HG03342 (cell line): Measurements from ENCODE around the gene EEF1A1.
"Not testable (repeated sequence)": the region's sequence is repeated elsewhere in the genome, so short reads cannot be mapped to it uniquely, and the experiment has no call there.

Experiments
- ATAC-seq: cut with Tn5 transposase; IDR thresholded peaks from one replicate; pipeline ENCODE4 v1.9.1; 2021; ENCODE audit warnings: mild to moderate bottlenecking, moderate library complexity; ENCODE audit not compliant: unreplicated experiment

The EEF1A1 gene

DNA sequence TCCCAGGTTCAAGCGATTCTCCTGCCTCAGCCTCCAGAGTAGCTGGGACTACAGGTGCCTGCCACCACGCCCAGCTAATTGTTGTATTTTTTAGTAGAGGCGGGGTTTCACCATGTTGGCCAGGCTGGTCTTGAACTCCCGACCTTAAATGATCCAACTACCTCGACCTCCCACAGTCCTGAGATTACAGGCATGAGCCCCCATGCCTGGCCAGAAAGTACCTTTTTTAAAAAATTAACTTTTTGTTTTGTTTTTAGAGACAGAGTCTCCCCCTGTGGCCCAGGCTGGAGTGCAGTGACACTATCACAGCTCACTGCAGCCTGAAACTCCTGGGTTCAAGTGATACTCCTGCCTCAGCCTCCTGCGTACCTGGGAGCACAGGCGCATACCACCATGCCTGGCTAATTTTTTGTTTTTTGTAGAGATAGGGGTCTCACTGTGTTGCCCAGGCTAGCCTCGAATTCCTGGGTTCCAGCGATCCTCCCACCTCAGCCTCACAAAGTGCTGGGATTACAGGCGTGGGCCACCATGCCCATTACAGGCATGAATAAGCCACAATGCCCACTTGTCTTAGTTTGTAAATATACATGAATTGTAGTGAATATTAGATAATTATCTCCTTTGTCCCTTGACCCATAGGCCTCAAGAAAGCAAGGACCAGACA is 17.4 kb upstream of the EEF1A1 start:
- no peak for ATAC-seq

DNA sequence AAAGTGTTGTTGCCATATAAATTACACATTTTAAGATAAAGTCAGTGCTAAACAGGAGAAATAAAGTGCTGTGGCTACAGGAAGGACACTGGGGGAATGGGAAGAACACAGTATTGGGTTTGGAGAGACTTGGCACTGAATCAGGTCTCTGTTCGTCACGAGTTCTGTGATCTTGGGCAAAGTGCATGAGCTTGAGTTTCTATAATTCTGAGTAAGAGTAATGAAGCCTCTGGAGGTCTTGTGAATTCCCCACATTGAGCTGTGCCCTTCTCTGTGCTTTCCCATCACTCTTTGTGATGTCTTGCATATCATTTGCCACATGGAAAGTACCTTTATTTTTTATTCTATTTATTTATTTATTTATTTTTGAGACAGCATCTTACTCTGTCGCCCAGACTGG is 16.8 kb upstream of the EEF1A1 start:
- ATAC-seq: no peak

DNA sequence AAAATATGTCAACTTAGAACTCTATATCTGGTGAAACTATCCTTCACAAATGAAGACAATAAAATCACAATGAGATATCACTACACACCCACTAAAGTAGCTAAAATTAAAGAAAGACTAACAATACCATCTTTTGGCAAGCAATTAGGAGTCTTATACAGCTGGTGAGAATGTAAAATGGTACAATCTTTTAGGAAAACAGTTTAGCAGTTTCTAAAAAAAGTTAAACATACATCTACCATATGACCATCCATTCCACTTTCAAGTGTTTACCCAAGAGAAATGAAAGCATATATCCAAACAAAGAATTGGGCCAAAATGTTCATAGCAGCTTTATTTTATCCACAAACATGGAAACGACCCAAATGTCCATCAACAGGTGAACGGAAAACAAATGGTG is 13.8 kb upstream of the EEF1A1 start:
- no peak for ATAC-seq

DNA sequence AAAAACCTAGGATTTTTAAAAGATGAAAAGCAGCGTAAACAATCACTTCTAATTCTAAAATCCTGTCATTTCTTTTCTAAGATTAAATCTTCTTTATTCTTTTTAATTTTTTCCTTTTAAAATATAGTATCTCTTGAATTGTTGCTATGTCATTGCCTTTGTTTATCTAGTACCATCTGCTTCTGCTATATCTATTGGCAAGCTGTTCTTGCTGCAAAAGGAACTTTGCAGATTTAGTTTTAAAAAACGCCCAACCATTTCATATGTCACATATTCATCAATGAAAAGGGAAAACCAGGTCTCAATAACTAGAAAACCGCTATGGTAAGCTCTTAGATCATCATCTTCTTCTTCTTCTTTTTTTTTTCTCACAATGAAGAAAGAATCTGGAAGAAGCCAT is 11.5 kb upstream of the EEF1A1 start:
- ATAC-seq: no peak

DNA sequence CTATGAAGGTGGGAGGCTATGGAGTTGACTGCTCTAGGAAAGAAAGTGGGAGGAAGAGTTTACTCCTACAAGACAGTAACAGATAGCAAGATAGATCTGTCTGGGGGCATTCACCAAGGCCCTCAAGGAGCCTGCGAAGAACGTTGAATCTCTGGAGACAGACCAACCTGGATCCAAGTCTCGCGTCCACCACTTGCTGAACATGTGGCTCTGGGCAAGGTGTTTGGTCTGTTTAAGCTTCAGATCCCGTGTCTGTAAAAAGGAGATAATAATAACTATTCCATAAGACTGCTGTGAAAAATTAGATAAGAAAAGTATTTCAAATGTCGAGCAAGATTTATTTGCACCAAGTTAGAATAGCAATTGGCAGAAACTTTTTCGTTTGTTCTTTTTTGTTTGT is 8.1 kb upstream of the EEF1A1 start:
- ATAC-seq: no peak

DNA sequence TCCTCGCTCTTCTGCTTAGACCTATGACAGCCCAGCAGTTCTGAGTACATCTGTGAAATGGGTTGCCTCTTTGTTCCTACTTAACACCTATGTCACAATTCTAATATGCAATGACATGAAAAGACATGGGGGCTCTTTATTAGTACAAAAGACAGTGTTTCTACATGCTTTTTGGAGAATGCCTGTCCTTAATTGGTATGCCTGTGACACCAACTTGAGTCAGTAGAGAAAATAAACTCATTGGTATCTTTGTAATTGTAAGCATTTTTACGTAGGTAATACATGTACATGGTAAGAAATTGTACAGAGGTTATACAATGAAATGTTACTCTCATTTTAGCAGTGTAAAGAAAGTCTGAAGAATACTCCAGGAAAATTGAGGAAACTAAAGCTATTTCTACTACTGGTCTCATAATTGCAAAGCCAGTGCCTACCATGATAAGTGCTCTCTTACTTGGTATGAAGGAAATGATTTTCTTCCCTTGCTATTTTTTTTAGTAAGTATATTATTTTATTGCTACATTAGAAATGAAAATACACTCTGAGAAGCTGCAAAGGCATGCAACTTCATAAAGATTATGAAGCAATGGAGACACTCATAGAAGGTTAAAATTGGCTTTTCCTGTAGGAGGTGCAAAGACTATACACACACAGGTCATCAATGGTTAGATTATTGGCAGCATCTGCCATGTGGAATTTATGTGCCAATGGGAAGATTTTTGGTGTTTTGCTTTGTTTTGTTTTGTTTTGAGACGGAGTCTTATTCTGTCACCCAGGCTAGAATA is 4.9 kb upstream of the EEF1A1 start:
- ATAC-seq: no peak

DNA sequence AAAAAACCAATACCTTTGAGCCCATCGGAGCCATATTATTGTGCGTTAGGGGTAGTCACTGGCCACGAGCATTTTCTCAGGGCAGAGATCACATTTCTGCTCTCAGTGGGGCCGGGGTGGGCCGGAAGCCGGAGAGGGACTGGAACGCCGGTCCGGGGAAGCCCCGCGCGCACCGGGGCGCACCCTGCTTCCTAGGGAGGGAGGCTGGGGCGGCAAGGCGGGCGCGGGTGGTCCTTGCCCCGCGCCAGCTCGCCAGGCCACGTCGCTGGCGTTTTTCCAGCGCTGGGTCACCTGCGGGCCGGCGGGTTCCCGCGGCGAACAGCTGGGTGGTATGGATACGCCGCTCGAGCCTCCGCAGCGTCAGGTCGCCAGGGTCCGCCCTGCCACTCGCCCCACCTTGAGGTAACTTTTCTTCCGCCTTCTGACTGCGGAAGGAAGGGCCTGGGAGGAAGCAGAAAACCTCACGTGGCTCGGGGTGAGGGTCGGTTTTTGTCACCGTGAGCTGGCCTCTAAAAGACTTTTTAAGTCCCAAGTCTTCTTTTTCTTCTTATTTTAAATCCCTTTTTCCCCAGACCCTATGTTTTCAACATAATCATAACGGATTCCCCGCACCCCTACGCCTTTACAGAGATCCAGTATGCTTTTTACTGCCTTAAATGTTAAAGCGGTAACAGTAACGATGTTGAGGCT is 2.7 kb upstream of the EEF1A1 start:
- ATAC-seq: peak; percentile 48

DNA sequence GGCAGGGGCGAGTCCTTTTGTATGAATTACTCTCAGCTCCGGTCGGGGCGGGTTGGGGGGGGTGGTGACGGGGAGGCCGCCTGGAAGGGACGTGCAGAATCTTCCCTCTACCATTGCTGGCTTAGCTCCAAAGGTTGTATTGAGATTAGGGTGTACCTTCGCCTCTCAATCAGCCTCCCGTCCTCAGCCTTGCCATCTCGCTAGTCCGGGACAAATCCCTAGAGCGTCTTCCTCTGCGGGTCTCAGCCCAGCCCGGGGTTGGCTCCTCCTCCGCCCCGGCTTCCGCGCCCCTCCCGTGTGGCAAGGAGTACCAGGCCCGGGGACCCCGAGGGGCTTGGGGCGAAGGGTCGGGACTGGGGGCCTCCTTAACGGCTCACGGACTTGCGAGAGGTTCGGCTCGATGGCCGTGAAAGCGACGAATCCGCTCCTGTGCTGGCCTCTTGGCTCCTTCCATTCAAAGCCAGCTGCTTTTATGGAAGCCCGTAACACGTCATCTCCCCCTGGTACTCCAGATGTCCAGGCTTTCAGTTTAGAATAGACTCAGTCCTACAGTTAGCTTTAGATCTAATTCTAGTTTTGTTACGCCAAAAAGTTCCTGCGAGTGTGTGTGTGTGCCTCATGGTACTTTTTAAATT is 636 bp upstream of the EEF1A1 start:
- peak; percentile 28 for ATAC-seq

DNA sequence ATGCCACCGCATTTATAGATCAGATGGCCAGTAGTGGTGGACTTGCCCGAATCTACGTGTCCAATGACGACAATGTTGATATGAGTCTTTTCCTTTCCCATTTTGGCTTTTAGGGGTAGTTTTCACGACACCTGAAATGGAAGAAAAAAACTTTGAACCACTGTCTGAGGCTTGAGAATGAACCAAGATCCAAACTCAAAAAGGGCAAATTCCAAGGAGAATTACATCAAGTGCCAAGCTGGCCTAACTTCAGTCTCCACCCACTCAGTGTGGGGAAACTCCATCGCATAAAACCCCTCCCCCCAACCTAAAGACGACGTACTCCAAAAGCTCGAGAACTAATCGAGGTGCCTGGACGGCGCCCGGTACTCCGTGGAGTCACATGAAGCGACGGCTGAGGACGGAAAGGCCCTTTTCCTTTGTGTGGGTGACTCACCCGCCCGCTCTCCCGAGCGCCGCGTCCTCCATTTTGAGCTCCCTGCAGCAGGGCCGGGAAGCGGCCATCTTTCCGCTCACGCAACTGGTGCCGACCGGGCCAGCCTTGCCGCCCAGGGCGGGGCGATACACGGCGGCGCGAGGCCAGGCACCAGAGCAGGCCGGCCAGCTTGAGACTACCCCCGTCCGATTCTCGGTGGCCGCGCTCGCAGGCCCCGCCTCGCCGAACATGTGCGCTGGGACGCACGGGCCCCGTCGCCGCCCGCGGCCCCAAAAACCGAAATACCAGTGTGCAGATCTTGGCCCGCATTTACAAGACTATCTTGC is 725 bp downstream of the EEF1A1 start:
- no peak for ATAC-seq

DNA sequence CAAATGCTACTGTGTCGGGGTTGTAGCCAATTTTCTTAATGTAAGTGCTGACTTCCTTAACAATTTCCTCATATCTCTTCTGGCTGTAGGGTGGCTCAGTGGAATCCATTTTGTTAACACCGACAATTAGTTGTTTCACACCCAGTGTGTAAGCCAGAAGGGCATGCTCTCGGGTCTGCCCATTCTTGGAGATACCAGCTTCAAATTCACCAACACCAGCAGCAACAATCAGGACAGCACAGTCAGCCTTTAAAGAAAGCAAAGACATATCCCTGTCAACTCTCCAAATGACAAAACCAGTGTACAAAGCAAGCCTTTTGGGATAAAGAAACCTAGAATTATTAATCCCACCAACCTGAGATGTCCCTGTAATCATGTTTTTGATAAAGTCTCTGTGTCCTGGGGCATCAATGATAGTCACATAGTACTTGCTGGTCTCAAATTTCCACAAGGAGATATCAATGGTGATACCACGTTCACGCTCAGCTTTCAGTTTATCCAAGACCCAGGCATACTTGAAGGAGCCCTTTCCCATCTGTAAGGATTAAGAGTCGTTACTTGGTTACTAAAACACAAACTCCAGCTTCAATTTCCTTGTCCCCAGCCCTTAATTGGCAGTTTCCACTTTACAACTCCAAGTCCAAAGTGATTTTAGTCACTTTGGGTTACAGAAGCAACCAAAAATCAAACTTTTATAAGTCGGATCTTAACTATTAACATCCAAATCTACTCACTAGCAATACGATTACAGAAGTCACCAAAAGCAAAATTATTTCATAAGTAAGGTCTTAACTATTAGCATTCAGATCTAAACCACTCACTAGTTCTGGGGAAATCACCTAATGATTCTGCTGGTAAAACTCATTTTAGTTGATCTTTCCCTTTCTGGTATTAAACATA is 1.6 kb downstream of the EEF1A1 start:
- not testable (repeated sequence) for ATAC-seq

DNA sequence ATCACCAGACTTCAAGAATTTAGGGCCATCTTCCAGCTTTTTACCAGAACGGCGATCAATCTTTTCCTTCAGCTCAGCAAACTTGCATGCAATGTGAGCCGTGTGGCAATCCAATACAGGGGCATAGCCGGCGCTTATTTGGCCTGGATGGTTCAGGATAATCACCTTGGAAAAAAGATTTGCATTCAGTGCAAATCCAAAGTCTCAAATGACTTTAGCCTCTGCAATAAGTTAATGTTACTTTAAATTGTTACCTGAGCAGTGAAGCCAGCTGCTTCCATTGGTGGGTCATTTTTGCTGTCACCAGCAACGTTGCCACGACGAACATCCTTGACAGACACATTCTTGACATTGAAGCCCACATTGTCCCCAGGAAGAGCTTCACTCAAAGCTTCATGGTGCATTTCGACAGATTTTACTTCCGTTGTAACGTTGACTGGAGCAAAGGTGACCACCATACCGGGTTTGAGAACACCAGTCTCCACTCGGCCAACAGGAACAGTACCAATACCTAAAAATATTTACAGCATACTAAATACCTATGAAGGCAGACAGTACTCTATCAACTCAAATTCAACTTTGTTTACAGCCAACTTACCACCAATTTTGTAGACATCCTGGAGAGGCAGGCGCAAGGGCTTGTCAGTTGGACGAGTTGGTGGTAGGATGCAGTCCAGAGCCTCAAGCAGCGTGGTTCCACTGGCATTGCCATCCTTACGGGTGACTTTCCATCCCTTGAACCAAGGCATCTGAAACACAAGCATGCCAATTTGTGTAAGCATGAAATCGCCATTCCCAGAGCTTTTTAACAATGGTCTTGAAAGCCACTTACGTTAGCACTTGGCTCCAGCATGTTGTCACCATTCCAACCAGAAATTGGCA is 2.5 kb downstream of the EEF1A1 start:
- not testable (repeated sequence) for ATAC-seq

DNA sequence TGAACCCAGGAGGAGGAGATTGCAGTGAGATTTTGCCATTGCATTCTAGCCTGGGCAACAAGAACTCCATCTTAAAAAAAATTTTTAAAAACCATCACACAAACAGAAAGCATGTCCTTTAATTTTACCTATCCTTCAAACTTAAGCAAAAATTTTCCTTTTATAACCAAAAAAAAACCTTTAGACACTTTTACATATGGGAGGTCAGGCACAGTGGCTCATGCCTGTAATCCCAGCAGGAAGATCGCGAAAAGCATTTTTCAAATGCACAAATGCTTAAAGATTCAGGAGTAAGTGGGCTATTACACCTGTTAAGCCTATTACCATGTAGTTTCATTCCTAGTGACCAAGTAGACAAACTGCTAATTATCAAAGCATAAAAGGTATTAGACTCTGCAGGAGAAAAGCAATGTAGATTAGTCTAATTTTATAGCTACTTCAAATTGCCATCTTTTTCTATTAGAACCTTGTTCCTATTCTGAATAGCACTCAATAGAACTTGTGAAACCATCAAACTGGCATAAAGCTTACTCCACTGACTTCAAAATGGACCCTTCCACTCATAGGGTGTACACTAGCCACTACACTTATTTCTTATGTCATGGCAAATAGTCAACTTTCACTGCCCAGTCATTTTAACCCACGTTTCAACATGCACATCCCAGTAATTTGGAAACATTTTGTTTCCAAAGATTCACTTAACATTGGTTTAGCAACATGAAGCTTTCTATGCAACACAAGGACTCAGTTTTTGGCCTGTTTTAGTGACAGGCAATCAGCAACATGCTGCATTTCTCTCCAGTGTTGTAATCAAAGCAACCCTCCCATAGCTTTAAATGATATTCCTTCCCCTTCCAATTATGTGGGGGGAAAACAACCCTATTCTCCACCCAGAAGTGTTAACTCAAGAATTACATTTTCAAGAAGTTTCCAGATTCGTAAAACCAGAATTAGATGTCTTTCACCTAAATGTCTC is 4.0 kb downstream of the EEF1A1 start:
- no peak for ATAC-seq

DNA sequence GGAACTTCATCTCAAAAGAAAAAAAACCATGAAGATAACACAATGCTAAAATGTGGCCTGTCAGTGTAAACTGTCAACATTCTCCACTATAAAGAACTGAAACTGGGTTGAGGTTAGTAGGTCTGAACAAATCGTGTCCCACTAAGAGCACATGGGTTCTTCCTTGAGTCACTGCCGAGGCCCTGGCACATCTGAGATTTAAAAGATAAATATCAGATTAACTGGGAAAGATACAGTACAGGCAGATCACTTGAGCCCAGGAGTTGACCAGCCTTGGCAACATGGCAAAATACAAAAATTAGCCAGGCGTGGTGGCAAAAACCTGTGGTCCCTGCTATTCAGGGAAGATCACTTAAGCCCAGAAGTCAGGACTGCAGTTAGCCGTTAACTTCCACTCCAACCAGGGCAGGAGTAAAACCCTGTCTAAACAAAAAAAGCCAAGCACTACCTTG is 5.6 kb downstream of the EEF1A1 start:
- peak; percentile 44 for ATAC-seq

DNA sequence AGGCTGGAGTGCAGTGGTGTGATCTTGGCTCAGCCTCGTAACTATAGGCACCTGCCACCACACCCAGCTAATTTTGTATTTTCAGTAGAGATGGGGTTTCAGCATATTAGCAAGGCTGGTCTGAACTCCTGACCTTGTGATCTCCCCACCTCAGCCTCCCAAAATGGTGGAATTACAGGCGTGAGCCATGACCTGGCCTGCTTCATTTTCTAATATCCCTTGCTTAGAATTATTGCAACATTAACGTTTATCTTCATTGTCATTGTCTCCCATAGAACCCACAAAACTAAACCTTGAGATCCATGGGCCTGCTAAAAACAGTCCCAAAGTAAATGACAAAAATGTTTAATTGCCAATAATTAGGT is 6.1 kb downstream of the EEF1A1 start:
- ATAC-seq: no peak

DNA sequence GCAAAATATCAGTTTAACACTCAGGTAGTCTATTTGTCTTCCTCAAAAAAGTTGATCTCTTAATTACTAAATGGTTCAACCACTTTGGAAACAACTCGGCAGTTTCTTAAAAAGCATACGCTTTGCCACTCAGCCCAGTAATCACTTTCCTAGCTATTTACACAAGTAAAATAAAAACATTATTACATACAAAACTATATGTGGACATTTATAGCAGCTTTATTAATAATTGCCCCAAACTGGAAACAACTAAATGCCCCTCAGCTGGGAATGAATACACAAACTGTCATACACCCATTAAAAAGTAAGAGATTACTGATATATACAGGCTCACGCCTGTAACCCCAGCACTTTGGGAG is 7.4 kb downstream of the EEF1A1 start:
- ATAC-seq: no peak

DNA sequence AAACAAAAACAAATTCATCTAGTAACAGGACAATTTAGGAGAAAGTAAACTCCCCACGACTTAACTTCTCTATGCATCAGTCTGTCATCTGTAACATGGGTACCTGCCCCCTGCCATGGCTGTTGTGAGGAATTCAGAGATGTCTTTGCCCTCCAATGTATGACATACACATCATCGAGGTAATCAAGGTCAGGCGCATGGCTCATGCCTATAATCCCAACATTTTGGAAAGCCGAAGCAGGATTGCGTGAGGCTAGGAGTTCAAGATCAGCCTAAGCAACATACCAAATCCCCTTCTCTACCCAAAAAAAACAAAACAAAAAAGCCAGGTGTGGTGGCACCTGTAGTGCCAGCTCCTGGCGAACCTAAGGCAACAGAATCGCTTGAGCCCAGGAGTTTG is 9.0 kb downstream of the EEF1A1 start:
- no peak for ATAC-seq

DNA sequence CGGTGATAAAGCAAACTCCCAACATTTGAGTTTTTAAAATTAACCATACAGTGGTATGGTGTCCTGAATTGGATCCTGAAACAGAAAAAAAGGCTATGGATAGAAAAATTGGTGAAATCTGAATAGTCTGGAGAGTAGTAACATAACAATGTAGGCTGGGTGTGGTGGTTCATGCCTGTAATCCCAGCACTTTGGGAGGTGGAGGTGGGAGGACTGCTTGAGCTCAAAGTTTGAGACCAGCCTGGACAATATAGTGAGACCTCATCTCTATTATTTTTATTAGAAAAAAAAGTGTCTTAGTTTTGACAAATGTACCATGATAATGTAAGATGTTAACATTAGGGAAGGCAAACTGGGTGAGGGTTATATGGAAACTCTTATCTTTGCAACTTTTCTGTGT is 11.0 kb downstream of the EEF1A1 start:
- no peak for ATAC-seq

DNA sequence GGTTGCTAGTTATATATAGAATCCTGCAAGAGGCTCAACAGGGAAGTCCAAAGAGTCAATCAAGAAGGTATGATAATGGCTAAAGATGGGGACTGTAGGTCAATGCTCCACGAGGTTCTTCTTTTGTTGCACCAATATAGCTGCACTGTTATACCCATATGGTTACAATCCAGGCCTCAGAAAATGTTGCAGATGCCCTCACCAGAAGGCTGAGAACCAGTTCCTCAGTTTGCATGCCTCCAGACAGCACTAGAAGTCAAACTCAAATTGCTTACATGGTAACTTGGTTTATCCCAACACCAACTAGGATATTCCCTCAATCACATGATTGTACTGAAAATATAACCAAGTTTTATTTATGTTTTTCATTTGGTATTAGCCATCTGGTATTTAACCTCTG is 12.1 kb downstream of the EEF1A1 start:
- no peak for ATAC-seq
